Kidney epithelial cell (primary cell): ENCODE data around the gene COL27A1. TPM values are rescaled to one million over a fixed set of nuclear protein-coding genes. Genes with fewer than 3 reads are reported as not detected.

Experiments used
- DNase-seq: peaks from one replicate; pipeline ENCODE4 v3.0.0-alpha.2; 2010; ENCODE audit warnings: low read depth
- H3K27me3 ChIP-seq: 2 replicates; pipeline ENCODE4 v1.6.0; 2011; ENCODE audit warnings: low read length; ENCODE audit not compliant: control insufficient read depth, insufficient read depth
- H3K36me3 ChIP-seq: 2 replicates; pipeline ENCODE4 v1.5.1; 2011; ENCODE audit warnings: low read length; ENCODE audit not compliant: control insufficient read depth, insufficient read depth
- H3K4me3 ChIP-seq: 2 replicates; pipeline ENCODE4 v1.5.1; 2011; ENCODE audit warnings: low read depth, mild to moderate bottlenecking, control low read depth, low read length
- CTCF ChIP-seq: IDR thresholded peaks from 2 replicates; pipeline ENCODE4 v1.5.1; 2011; ENCODE audit warnings: mild to moderate bottlenecking, moderate library complexity, low read length, control low read depth, inconsistent platforms; ENCODE audit not compliant: insufficient read depth, poor library complexity, severe bottlenecking
- total RNA-seq: library from RNA; depleted of rRNA; stranded (reverse); fragments of >200 nt; gene quantifications from 2 replicates; pipeline ENCODE4 v1.2.3, GENCODE V29; 2015

Gene COL27A1
- total RNA-seq, 1 donor from 2014 or later: 8.4 TPM

- no peak overlapping the region for H3K4me3 ChIP-seq
- no peak for TF ChIP-seq CTCF
- peak; percentile 100 for DNase-seq
- no peaks in the 10 kb centered on the region for H3K27me3 ChIP-seq
- peaks cover 7% of the 10 kb centered on the region for H3K36me3 ChIP-seq
These were observed 193.7 kb downstream of the COL27A1 start for GRCh38 chr9:114348906-114349482.

GRCh38 chr9:114349713-114350480 lies 194.6 kb downstream of the COL27A1 start:
- no peaks in the 10 kb centered on the region for H3K27me3 ChIP-seq
- no peak overlapping the region for H3K4me3 ChIP-seq
- H3K36me3 ChIP-seq: peaks cover 7% of the 10 kb centered on the region
- DNase-seq: no peak
- TF ChIP-seq CTCF: no peak

- Histone ChIP-seq H3K27me3 (no peaks in the 10 kb centered on the region), H3K36me3 (peaks cover 9% of the 10 kb centered on the region), H3K4me3 (no peak overlapping the region)
- no peak for DNase-seq
- no peak for TF ChIP-seq CTCF
These were observed 195.5 kb downstream of the COL27A1 start for GRCh38 chr9:114350636-114351401.

GRCh38 chr9:114351932-114352331 lies 196.6 kb downstream of the COL27A1 start:
- TF ChIP-seq CTCF: no peak
- Histone ChIP-seq H3K27me3 (no peaks in the 10 kb centered on the region), H3K36me3 (peaks cover 8% of the 10 kb centered on the region), H3K4me3 (no peak overlapping the region)
- no peak for DNase-seq

GRCh38 chr9:114355821-114356220 lies 200.5 kb downstream of the COL27A1 start:
- Histone ChIP-seq H3K27me3 (no peaks in the 10 kb centered on the region), H3K4me3 (no peak overlapping the region), H3K36me3 (peaks cover 13% of the 10 kb centered on the region)
- TF ChIP-seq CTCF: no peak
- DNase-seq: no peak
